Panc1 (cell line): Measurements from ENCODE around the gene HMGCS1.

Experiments
- POLR2AphosphoS5 ChIP-seq: IDR thresholded peaks from 2 replicates; pipeline ENCODE4 v1.6.1; 2012; ENCODE audit warnings: mild to moderate bottlenecking, low read depth, low read length, moderate library complexity
- SIN3A ChIP-seq: IDR thresholded peaks from 2 replicates; pipeline ENCODE4 v1.6.1; 2012; ENCODE audit warnings: low read depth, mild to moderate bottlenecking, low read length, moderate library complexity, borderline replicate concordance; ENCODE audit not compliant: insufficient read depth
- TF ChIP-seq, protein P1 (sequence below): fragments of 450-650 bp; IDR thresholded peaks from 2 replicates; pipeline ENCODE4 v1.5.1; 2017; ENCODE audit warnings: mild to moderate bottlenecking
- TF ChIP-seq, protein P2 (sequence below), 2 experiments: IDR thresholded peaks; 2 replicates each; pipeline ENCODE4 v1.6.1; 2011 to 2012; ENCODE audit warnings: low read depth in 2 of 2, control low read depth in 1 of 2, low read length in 1 of 2, mild to moderate bottlenecking in 1 of 2, moderate library complexity in 1 of 2; ENCODE audit not compliant: insufficient read depth in 1 of 2

DNA sequence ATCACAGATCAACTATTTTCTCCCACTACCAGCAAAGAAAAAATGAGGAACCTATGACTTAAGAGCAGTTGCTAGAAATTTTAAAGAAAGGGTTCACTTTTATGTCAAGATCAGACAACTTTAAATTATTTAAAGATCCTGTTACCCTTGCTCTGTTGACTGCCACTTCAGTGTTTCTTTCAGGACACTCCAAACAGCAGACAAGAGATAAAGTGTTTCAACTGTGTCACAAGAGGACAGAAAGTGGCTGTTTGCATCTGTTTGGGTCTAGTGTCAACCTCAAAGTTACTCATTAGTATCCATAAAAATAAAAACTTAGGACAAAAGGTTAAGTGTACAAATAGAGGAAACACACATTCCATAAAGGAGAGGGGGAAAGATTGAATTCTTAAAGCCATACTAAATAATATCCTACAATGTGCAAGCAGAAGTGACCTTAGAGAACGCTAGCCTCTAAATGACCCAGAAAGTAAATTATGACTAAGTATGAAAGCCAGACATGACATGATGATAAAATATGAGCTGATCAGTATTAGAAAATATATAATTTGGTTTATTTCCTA lies 24.9 kb downstream of the HMGCS1 start:
- TF ChIP-seq, protein P1, sequence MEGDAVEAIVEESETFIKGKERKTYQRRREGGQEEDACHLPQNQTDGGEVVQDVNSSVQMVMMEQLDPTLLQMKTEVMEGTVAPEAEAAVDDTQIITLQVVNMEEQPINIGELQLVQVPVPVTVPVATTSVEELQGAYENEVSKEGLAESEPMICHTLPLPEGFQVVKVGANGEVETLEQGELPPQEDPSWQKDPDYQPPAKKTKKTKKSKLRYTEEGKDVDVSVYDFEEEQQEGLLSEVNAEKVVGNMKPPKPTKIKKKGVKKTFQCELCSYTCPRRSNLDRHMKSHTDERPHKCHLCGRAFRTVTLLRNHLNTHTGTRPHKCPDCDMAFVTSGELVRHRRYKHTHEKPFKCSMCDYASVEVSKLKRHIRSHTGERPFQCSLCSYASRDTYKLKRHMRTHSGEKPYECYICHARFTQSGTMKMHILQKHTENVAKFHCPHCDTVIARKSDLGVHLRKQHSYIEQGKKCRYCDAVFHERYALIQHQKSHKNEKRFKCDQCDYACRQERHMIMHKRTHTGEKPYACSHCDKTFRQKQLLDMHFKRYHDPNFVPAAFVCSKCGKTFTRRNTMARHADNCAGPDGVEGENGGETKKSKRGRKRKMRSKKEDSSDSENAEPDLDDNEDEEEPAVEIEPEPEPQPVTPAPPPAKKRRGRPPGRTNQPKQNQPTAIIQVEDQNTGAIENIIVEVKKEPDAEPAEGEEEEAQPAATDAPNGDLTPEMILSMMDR, result no peak
- TF ChIP-seq, protein P2, sequence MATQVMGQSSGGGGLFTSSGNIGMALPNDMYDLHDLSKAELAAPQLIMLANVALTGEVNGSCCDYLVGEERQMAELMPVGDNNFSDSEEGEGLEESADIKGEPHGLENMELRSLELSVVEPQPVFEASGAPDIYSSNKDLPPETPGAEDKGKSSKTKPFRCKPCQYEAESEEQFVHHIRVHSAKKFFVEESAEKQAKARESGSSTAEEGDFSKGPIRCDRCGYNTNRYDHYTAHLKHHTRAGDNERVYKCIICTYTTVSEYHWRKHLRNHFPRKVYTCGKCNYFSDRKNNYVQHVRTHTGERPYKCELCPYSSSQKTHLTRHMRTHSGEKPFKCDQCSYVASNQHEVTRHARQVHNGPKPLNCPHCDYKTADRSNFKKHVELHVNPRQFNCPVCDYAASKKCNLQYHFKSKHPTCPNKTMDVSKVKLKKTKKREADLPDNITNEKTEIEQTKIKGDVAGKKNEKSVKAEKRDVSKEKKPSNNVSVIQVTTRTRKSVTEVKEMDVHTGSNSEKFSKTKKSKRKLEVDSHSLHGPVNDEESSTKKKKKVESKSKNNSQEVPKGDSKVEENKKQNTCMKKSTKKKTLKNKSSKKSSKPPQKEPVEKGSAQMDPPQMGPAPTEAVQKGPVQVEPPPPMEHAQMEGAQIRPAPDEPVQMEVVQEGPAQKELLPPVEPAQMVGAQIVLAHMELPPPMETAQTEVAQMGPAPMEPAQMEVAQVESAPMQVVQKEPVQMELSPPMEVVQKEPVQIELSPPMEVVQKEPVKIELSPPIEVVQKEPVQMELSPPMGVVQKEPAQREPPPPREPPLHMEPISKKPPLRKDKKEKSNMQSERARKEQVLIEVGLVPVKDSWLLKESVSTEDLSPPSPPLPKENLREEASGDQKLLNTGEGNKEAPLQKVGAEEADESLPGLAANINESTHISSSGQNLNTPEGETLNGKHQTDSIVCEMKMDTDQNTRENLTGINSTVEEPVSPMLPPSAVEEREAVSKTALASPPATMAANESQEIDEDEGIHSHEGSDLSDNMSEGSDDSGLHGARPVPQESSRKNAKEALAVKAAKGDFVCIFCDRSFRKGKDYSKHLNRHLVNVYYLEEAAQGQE (IDR thresholded peaks at IDR 0.05; ENCODE audit: insufficient read depth in 1 of 2, low read depth in 2 of 2, low read length in 1 of 2), result no peak
- TF ChIP-seq POLR2AphosphoS5 (no peak), SIN3A (no peak)
